ENCODE data around the gene CBX2.
"Not testable (repeated sequence)": the region's sequence is repeated elsewhere in the genome, so short reads cannot be mapped to it uniquely, and the experiment has no call there.

Gene CBX2

GRCh38 chr17:79772726-79773125, 5.2 kb upstream of the CBX2 start:
- DNase-seq, result not testable (repeated sequence)

- no peak for DNase-seq
Observed at GRCh38 chr17:79774561-79774975, 3.4 kb upstream of the CBX2 start.

GRCh38 chr17:79775632-79776031, 2.3 kb upstream of the CBX2 start:
- no peak for DNase-seq

GRCh38 chr17:79776376-79777119, 1.4 kb upstream of the CBX2 start:
- no peak for DNase-seq

GRCh38 chr17:79777120-79777893, 641 bp upstream of the CBX2 start:
- no peak for DNase-seq

- DNase-seq, result no peak
Observed at GRCh38 chr17:79778504-79779083, 646 bp downstream of the CBX2 start.

GRCh38 chr17:79779084-79779529, 1.2 kb downstream of the CBX2 start:
- DNase-seq, result no peak

- no peak for DNase-seq
Observed at GRCh38 chr17:79779661-79780365, 1.9 kb downstream of the CBX2 start.

- no peak for DNase-seq
Observed at GRCh38 chr17:79781012-79781650, 3.2 kb downstream of the CBX2 start.

- no peak for DNase-seq
Observed at GRCh38 chr17:79781736-79782575, 4.0 kb downstream of the CBX2 start.

GRCh38 chr17:79783891-79784290, 5.9 kb downstream of the CBX2 start:
- DNase-seq, result no peak

- no peak for DNase-seq
Observed at GRCh38 chr17:79784353-79785016, 6.5 kb downstream of the CBX2 start.

GRCh38 chr17:79785017-79785899, 7.3 kb downstream of the CBX2 start:
- DNase-seq, result no peak

- DNase-seq, result no peak
Observed at GRCh38 chr17:79785900-79786810, 8.2 kb downstream of the CBX2 start.

GRCh38 chr17:79786930-79787643, 9.1 kb downstream of the CBX2 start:
- no peak for DNase-seq

GRCh38 chr17:79788455-79788854, 10.5 kb downstream of the CBX2 start:
- DNase-seq, result no peak

- no peak for DNase-seq
Observed at GRCh38 chr17:79788989-79789942, 11.3 kb downstream of the CBX2 start.

Data from GOT3 (cell line).